B cell (primary cell): ENCODE data around the gene ZIC4. TPM values are rescaled to one million over a fixed set of nuclear protein-coding genes. Genes with fewer than 3 reads are reported as not detected.

Experiments
- ATAC-seq: fragments of 200-7000 bp; cut with Tn5 transposase; one replicate; pipeline ENCODE4 v1.10.0; 2021; ENCODE audit warnings: low read depth, mild to moderate bottlenecking, moderate number of reproducible peaks, moderate library complexity
- CTCF ChIA-PET: fragments of 350-600 bp; sonication (Branson Sonifier 250); formaldehyde crosslinking; loops from one replicate; lab custom pipeline; 2021; ENCODE audit warnings: antibody characterized with exemption, inconsistent platforms; lab: Charles Lee
- POLR2A ChIA-PET: fragments of 350-600 bp; sonication (Branson Sonifier 250); formaldehyde crosslinking; loops from one replicate; lab custom pipeline; 2021; ENCODE audit warnings: antibody characterized with exemption; lab: Charles Lee
- DNase-seq: peaks from one replicate; pipeline ENCODE4 v3.0.0; 2013
- H2AFZ ChIP-seq: 2 replicates; pipeline ENCODE4 v1.6.1; 2012; ENCODE audit warnings: mild to moderate bottlenecking, low read depth, low read length; ENCODE audit not compliant: insufficient read depth, poor library complexity, severe bottlenecking
- H3K27ac ChIP-seq, 2 donors: 1 replicate in 1 of 2; 2 replicates in 1 of 2; pipeline ENCODE4 v1.5.1; 2012 to 2013; ENCODE audit warnings: low read length in 2 of 2, mild to moderate bottlenecking in 2 of 2, moderate library complexity in 1 of 2
- H3K27me3 ChIP-seq, 4 experiments: fragments of 200-600 bp in 1 of 4; sonication (generic) in 1 of 4; replicated peaks in 1 of 4; 1 replicate in 2 of 4; 2 replicates in 2 of 4; pipeline versions ENCODE4 v1.6.1 to v1.7.0; 2013 to 2016; ENCODE audit warnings: low read length in 3 of 4, mild to moderate bottlenecking in 2 of 4, mixed read lengths in 1 of 4, moderate library complexity in 1 of 4; ENCODE audit not compliant: insufficient read depth in 4 of 4, control insufficient read depth in 3 of 4; ENCODE audit errors: control extremely low read depth in 1 of 4
- H3K36me3 ChIP-seq, 2 experiments: replicated peaks in 1 of 2; 1 replicate in 1 of 2; 2 replicates in 1 of 2; pipeline versions ENCODE4 v1.6.1 to v1.7.1; 2013; ENCODE audit warnings: low read length in 1 of 2; ENCODE audit not compliant: insufficient read depth in 2 of 2, control insufficient read depth in 1 of 2; ENCODE audit errors: control extremely low read depth in 1 of 2, extremely low read depth in 1 of 2
- H3K4me1 ChIP-seq, 2 donors: fragments of 200-600 bp in 1 of 2; sonication (generic) in 1 of 2; 1 replicate in 1 of 2; 2 replicates in 1 of 2; pipeline versions ENCODE4 v1.5.1 to v1.6.1; 2013 to 2017; ENCODE audit warnings: low read length in 2 of 2; ENCODE audit not compliant: control insufficient read depth in 2 of 2, insufficient read depth in 2 of 2
- H3K4me2 ChIP-seq: replicated peaks from 2 replicates; pipeline ENCODE3; 2012; ENCODE audit warnings: mild to moderate bottlenecking, low read depth, low read length; ENCODE audit not compliant: poor library complexity, severe bottlenecking
- H3K4me3 ChIP-seq, 5 experiments: fragments of 200-600 bp in 1 of 5; sonication (generic) in 1 of 5; 1 replicate in 3 of 5; 2 replicates in 2 of 5; pipeline versions ENCODE4 v1.5.1 to v1.7.0; 2011 to 2016; ENCODE audit warnings: low read length in 4 of 5, mild to moderate bottlenecking in 4 of 5, low read depth in 2 of 5, control low read depth in 1 of 5, moderate library complexity in 1 of 5; ENCODE audit not compliant: insufficient read depth in 1 of 5; ENCODE audit errors: control extremely low read depth in 1 of 5, extremely low read depth in 1 of 5
- H3K79me2 ChIP-seq: fragments of 200-600 bp; sonication (generic); one replicate; pipeline ENCODE4 v1.6.0; 2016; ENCODE audit warnings: low read length; ENCODE audit not compliant: control insufficient read depth, insufficient read depth
- H3K9ac ChIP-seq: fragments of 200-600 bp; sonication (generic); 2 replicates; pipeline ENCODE4 v1.6.1; 2017; ENCODE audit warnings: mild to moderate bottlenecking, low read length, moderate library complexity
- H3K9me3 ChIP-seq, 3 donors: one replicate each; pipeline versions ENCODE4 v1.6.1 to v1.7.1; 2013; ENCODE audit warnings: low read length in 2 of 3; ENCODE audit not compliant: control insufficient read depth in 2 of 3, insufficient read depth in 1 of 3; ENCODE audit errors: control extremely low read depth in 1 of 3
- H4K20me1 ChIP-seq: 2 replicates; pipeline ENCODE4 v1.6.0; 2012; ENCODE audit warnings: mild to moderate bottlenecking, low read length; ENCODE audit not compliant: insufficient read depth, control insufficient read depth, poor library complexity, severe bottlenecking
- H3K27ac Mint-ChIP-seq: one replicate; pipeline ENCODE4 v1.8.0; 2021; ENCODE audit warnings: mixed read lengths
- H3K27me3 Mint-ChIP-seq: one replicate; pipeline ENCODE4 v1.8.0; 2021; ENCODE audit warnings: mixed read lengths
- H3K4me1 Mint-ChIP-seq: one replicate; pipeline ENCODE4 v1.8.0; 2021; ENCODE audit warnings: mixed read lengths
- H3K4me3 Mint-ChIP-seq: one replicate; pipeline ENCODE4 v1.8.0; 2021; ENCODE audit warnings: mixed read lengths
- H3K9me3 Mint-ChIP-seq: one replicate; pipeline ENCODE4 v1.8.0; 2022; ENCODE audit warnings: mixed read lengths; ENCODE audit not compliant: insufficient read depth
- CTCF ChIP-seq: fragments of 200-600 bp; IDR thresholded peaks from one replicate; pipeline ENCODE4 v1.8.0; 2022; ENCODE audit warnings: antibody characterized with exemption, mild to moderate bottlenecking
- EZH2 ChIP-seq: IDR thresholded peaks from 2 replicates; pipeline ENCODE4 v1.6.1; 2012; ENCODE audit warnings: borderline replicate concordance, low read depth, mild to moderate bottlenecking, moderate library complexity, low read length; ENCODE audit not compliant: insufficient read depth, poor library complexity, severe bottlenecking
- WGBS: methylation state at CpG from one replicate; pipeline ENCODE4 v1.1.5; 2013; ENCODE audit warnings: missing lambda C conversion rate; ENCODE audit not compliant: insufficient coverage; 5-methylcytosine and 5-hydroxymethylcytosine counted together
- intact Hi-C: fragments of 100-400 bp; cut with micrococcal nuclease; formaldehyde crosslinking; loops from one replicate; pipeline ENCODE4 v1.10.0; 2022
- polyA plus RNA-seq: library from polyadenylated mRNA; depleted of rRNA; stranded (reverse); fragments of >200 nt; gene quantifications from 2 replicates; pipeline ENCODE4 v1.2.3, GENCODE V29; 2012
- total RNA-seq, 2 donors: library from RNA; stranded (reverse); fragments of 120-200 nt in 1 of 2; gene quantifications; 1 replicate in 1 of 2; 2 replicates in 1 of 2; pipeline versions ENCODE4 v1.2.3 to v1.2.4, GENCODE V29; 2013 to 2022

The ZIC4 gene
- total and polyA plus RNA-seq, 2 donors (not counting 1 experiment from before 2014, with no cell fraction given) = not detected

- TF ChIP-seq EZH2 (no peak), CTCF (no peak)
- CTCF ChIA-PET = no interaction called here
- H3K27me3 Mint-ChIP-seq = peaks cover 90% of the 10 kb centered on the region
- DNase-seq (no peak), ATAC-seq (no peak)
- no peak overlapping the region for H3K4me3 Mint-ChIP-seq
- WGBS = 8% methylated on average over 12 of the region's 23 CpGs
- H3K9me3 ChIP-seq = peaks cover 0 to 35% (median 3%) of the 10 kb centered on the region in 3 donors
- H3K27ac ChIP-seq = no peak overlapping the region
- intact Hi-C loops = no loop called here
- no peaks in the 10 kb centered on the region for H3K4me1 Mint-ChIP-seq
- POLR2A ChIA-PET = no interaction called here
- no peaks in the 10 kb centered on the region for H3K4me1 ChIP-seq
- no peak overlapping the region for H3K4me2 ChIP-seq
- H3K27ac Mint-ChIP-seq = no peak overlapping the region
- no peak overlapping the region for H2AFZ ChIP-seq
- no peak overlapping the region for H3K9ac ChIP-seq
- H3K9me3 Mint-ChIP-seq = no peaks in the 10 kb centered on the region
- H3K79me2 ChIP-seq = no peaks in the 10 kb centered on the region
- no peaks in the 10 kb centered on the region for H3K36me3 ChIP-seq
- peaks cover 0 to 57% (median 36%) of the 10 kb centered on the region in 4 experiments for H3K27me3 ChIP-seq
- no peaks in the 10 kb centered on the region for H4K20me1 ChIP-seq
- H3K4me3 ChIP-seq = no peak overlapping the region
Measured at GRCh38 chr3:147385059-147386012, 21.0 kb downstream of the ZIC4 start.
